BLaER1 treated with 17β-estradiol and CSF1 and Interleukin-3, amounts not matched to agents 10 nM and 100 nM (cell line): ENCODE measurements around the gene FAM222A.

ENCODE experiments used
- H3K27ac ChIP-seq, 11 experiments: shearing (Covaris generic); formaldehyde crosslinking; 2 replicates each; pipeline ENCODE4 v1.8.1; 2022
- H3K27me3 ChIP-seq, 11 experiments: shearing (Covaris generic); formaldehyde crosslinking; 2 replicates each; pipeline ENCODE4 v1.8.1; 2022
- H3K36me3 ChIP-seq, 11 experiments: shearing (Covaris generic); formaldehyde crosslinking; 2 replicates each; pipeline ENCODE4 v1.8.1; 2022
- H3K4me1 ChIP-seq, 10 experiments: shearing (Covaris generic); formaldehyde crosslinking; 2 replicates each; pipeline ENCODE4 v1.8.1; 2022
- H3K4me2 ChIP-seq, 11 experiments: shearing (Covaris generic); formaldehyde crosslinking; 2 replicates each; pipeline ENCODE4 v1.8.1; 2022
- H3K4me3 ChIP-seq, 10 experiments: shearing (Covaris generic); formaldehyde crosslinking; 2 replicates each; pipeline ENCODE4 v1.8.1; 2022
- H3K9ac ChIP-seq, 11 experiments: shearing (Covaris generic); formaldehyde crosslinking; 2 replicates each; pipeline ENCODE4 v1.8.1; 2022
- H3K9me3 ChIP-seq, 11 experiments: shearing (Covaris generic); formaldehyde crosslinking; replicated peaks in 1 of 11; 2 replicates each; pipeline ENCODE4 v1.8.1; 2022
- H4K20me1 ChIP-seq, 11 experiments: shearing (Covaris generic); formaldehyde crosslinking; 2 replicates each; pipeline ENCODE4 v1.8.1; 2022
- Cebpa-rat ChIP-seq, 11 experiments: shearing (Covaris generic); IDR thresholded peaks; 2 replicates each; pipeline ENCODE4 v1.8.1; 2022

Gene FAM222A

DNA sequence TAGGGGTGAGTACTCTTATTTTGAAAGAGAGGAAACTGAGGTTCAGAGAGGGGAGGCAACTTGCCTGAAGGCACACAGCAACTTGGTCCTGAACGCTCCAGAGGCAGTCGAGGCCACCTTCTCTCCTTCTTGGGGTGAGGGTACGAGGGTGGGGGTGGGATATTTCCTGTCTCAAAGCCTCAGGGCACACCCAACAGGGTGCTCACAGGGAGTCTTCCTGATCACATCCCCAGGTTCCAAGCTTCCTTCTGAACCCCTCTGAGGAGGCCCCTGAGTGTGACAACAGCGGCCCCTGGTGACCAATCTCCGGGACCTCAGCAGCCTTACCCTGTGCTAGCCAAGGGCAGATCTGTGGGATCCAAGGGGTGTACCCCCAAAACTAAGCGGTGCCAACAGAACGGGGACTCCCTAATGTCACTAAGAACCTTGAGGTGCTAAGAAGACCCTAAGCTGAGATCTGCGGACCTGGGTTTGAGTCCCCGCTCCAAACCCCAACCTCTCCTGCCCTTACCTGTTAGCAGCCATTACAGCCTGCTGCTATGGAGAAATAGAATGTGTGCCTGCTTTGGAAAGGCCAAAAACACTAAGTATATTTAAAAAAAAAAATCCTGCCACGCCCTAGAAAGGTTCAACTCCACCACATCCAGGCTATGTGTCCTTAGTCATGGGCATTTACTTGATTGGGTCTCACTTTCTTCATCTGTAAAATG is 61.7 kb downstream of the FAM222A start:
- Histone ChIP-seq H3K9me3 (peaks cover 0 to 20% (median 14%) of the 10 kb centered on the region in 11 experiments; a peak in 18 of 22 replicates), H3K27me3 (no peaks in the 10 kb centered on the region; a peak in 1 of 22 replicates), H3K4me2 (no peak overlapping the region), H3K4me1 (peaks cover 0 to 26% (median 17%) of the 10 kb centered on the region in 10 experiments; a peak in 16 of 20 replicates), H3K4me3 (no peak overlapping the region), H3K36me3 (no peaks in the 10 kb centered on the region), H4K20me1 (peaks cover 0 to 11% (median 0%) of the 10 kb centered on the region in 11 experiments; a peak in 1 of 22 replicates), H3K9ac (no peak overlapping the region), H3K27ac (no peak overlapping the region)
- no peak for TF ChIP-seq Cebpa-rat (IDR thresholded peaks at IDR 0.05)

GRCh38 chr12:109776624-109777023 is 63.0 kb downstream of the FAM222A start:
- peaks cover 0 to 9% (median 0%) of the 10 kb centered on the region in 11 experiments; a peak in 1 of 22 replicates for H4K20me1 ChIP-seq
- peaks cover 0 to 20% (median 14%) of the 10 kb centered on the region in 11 experiments; a peak in 18 of 22 replicates for H3K9me3 ChIP-seq
- no peak overlapping the region for H3K4me3 ChIP-seq
- 0 out of 22 replicates have a peak overlapping the region, but pooled peaks of 1 of the 11 experiments have one; percentile 18 for H3K9ac ChIP-seq
- TF ChIP-seq Cebpa-rat (IDR thresholded peaks at IDR 0.05): no peak
- H3K4me1 ChIP-seq: peaks cover 0 to 26% (median 17%) of the 10 kb centered on the region in 10 experiments; a peak in 16 of 20 replicates
- no peaks in the 10 kb centered on the region; a peak in 1 of 22 replicates for H3K27me3 ChIP-seq
- H3K27ac ChIP-seq: no peak overlapping the region
- no peaks in the 10 kb centered on the region for H3K36me3 ChIP-seq
- H3K4me2 ChIP-seq: no peak overlapping the region

GRCh38 chr12:109777544-109777943 is 63.9 kb downstream of the FAM222A start:
- peaks cover 0 to 20% (median 14%) of the 10 kb centered on the region in 11 experiments; a peak in 18 of 22 replicates for H3K9me3 ChIP-seq
- no peak for TF ChIP-seq Cebpa-rat (IDR thresholded peaks at IDR 0.05)
- no peaks in the 10 kb centered on the region for H3K36me3 ChIP-seq
- H3K27ac ChIP-seq: no peak overlapping the region
- H3K4me2 ChIP-seq: peak overlapping the region in 8 of 11 experiments; percentile 4 to 43 (median 31); a peak in 10 of 22 replicates
- H3K4me1 ChIP-seq: peaks cover 0 to 26% (median 17%) of the 10 kb centered on the region in 10 experiments; a peak in 16 of 20 replicates
- H4K20me1 ChIP-seq: no peaks in the 10 kb centered on the region
- no peaks in the 10 kb centered on the region; a peak in 1 of 22 replicates for H3K27me3 ChIP-seq
- 0 out of 22 replicates have a peak overlapping the region, but pooled peaks of 1 of the 11 experiments have one; percentile 25 for H3K9ac ChIP-seq
- no peak overlapping the region for H3K4me3 ChIP-seq

DNA sequence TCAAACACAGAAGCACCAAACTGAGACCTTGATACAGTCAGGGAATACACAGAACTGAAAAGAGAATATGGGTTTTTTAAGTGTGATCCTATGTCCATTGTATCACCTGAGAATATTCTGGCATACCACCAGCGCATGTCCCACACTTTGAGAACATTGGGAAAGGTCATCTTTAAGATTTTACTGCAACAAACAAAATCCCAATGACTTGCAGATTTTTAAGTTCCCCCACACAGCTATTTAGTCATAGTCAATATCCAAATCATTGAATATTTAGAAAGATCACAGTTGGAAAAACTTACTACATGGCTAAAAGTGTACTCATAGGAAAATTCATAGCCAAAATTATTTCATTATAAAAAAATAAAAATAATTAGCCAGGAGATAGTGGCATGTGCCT is 65.1 kb downstream of the FAM222A start:
- Histone ChIP-seq H4K20me1 (no peaks in the 10 kb centered on the region), H3K27me3 (no peaks in the 10 kb centered on the region; a peak in 1 of 22 replicates), H3K4me3 (no peak overlapping the region), H3K27ac (peak overlapping the region in 3 of 11 experiments; percentile 10 to 69 (median 25); a peak in 1 of 22 replicates), H3K9ac (no peak overlapping the region), H3K4me2 (no peak overlapping the region), H3K9me3 (peaks cover 0 to 20% (median 14%) of the 10 kb centered on the region in 11 experiments; a peak in 18 of 22 replicates), H3K4me1 (peaks cover 0 to 18% (median 10%) of the 10 kb centered on the region in 10 experiments; a peak in 16 of 20 replicates), H3K36me3 (no peaks in the 10 kb centered on the region)
- TF ChIP-seq Cebpa-rat (IDR thresholded peaks at IDR 0.05): no peak

DNA sequence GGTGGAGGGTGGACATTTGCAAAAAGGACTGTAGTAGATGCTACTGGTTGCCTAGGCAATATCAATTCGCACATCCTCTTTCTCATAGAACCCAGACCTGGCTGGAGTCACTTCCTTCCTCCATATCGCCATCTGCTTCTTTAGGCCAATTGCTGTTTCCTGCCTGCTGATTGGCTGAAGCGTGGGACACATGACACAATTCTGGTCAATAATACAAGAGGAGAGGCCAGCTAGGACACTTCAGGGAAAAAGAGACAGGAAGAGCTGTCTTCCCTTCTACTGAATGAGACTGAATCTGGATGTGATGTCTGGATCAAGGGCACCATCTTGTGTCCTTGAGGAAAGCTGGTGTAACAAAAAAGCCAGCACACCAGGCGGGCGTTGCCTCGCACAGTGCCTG is 65.8 kb downstream of the FAM222A start:
- peaks cover 0 to 16% (median 8%) of the 10 kb centered on the region in 10 experiments; a peak in 12 of 20 replicates for H3K4me1 ChIP-seq
- peaks cover 0 to 20% (median 14%) of the 10 kb centered on the region in 11 experiments; a peak in 18 of 22 replicates for H3K9me3 ChIP-seq
- H3K4me2 ChIP-seq: peak overlapping the region in 2 of 11 experiments; percentile 20 to 42; a peak in 5 of 22 replicates
- no peaks in the 10 kb centered on the region for H4K20me1 ChIP-seq
- no peaks in the 10 kb centered on the region for H3K36me3 ChIP-seq
- H3K27me3 ChIP-seq: no peaks in the 10 kb centered on the region
- peak overlapping the region in 4 of 11 experiments; percentile 36 to 69 (median 60); a peak in 7 of 22 replicates for H3K27ac ChIP-seq
- no peak overlapping the region for H3K9ac ChIP-seq
- no peak overlapping the region for H3K4me3 ChIP-seq
- no peak for TF ChIP-seq Cebpa-rat (IDR thresholded peaks at IDR 0.05)

GRCh38 chr12:109781668-109782325 is 68.2 kb downstream of the FAM222A start:
- no peak overlapping the region for H3K4me3 ChIP-seq
- no peak overlapping the region for H3K4me2 ChIP-seq
- no peaks in the 10 kb centered on the region for H4K20me1 ChIP-seq
- peaks cover 0 to 20% (median 14%) of the 10 kb centered on the region in 11 experiments; a peak in 18 of 22 replicates for H3K9me3 ChIP-seq
- peaks cover 0 to 16% (median 8%) of the 10 kb centered on the region in 10 experiments; a peak in 12 of 20 replicates for H3K4me1 ChIP-seq
- H3K27ac ChIP-seq: no peak overlapping the region
- no peaks in the 10 kb centered on the region for H3K27me3 ChIP-seq
- H3K9ac ChIP-seq: no peak overlapping the region
- no peak for TF ChIP-seq Cebpa-rat (IDR thresholded peaks at IDR 0.05)
- no peaks in the 10 kb centered on the region for H3K36me3 ChIP-seq

DNA sequence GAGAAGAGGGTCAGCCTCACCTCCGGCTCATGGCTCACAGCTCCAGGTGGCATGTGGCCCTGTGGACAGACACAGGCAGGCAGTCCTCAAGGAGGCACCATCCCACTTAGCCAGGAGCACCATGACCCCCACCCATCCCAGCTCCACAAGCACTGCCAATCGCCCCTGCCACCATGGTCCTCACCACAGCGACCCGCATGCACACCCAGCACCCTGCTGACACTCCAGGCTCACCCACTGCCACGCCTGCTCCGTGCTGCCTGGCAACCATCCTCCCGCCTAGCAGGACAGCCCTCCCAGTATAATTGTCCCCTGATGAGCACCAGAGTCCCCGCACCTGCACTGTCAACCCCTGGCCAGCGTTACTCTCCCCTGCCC is 68.7 kb downstream of the FAM222A start:
- H3K27me3 ChIP-seq: no peaks in the 10 kb centered on the region
- H3K9me3 ChIP-seq: peaks cover 0 to 20% (median 14%) of the 10 kb centered on the region in 11 experiments; a peak in 18 of 22 replicates
- H3K36me3 ChIP-seq: no peaks in the 10 kb centered on the region
- no peak overlapping the region for H3K4me2 ChIP-seq
- H3K9ac ChIP-seq: no peak overlapping the region
- no peaks in the 10 kb centered on the region for H4K20me1 ChIP-seq
- H3K4me1 ChIP-seq: peaks cover 0 to 15% (median 5%) of the 10 kb centered on the region in 10 experiments; a peak in 12 of 20 replicates
- TF ChIP-seq Cebpa-rat (IDR thresholded peaks at IDR 0.05): no peak
- H3K27ac ChIP-seq: no peak overlapping the region
- H3K4me3 ChIP-seq: no peak overlapping the region

DNA sequence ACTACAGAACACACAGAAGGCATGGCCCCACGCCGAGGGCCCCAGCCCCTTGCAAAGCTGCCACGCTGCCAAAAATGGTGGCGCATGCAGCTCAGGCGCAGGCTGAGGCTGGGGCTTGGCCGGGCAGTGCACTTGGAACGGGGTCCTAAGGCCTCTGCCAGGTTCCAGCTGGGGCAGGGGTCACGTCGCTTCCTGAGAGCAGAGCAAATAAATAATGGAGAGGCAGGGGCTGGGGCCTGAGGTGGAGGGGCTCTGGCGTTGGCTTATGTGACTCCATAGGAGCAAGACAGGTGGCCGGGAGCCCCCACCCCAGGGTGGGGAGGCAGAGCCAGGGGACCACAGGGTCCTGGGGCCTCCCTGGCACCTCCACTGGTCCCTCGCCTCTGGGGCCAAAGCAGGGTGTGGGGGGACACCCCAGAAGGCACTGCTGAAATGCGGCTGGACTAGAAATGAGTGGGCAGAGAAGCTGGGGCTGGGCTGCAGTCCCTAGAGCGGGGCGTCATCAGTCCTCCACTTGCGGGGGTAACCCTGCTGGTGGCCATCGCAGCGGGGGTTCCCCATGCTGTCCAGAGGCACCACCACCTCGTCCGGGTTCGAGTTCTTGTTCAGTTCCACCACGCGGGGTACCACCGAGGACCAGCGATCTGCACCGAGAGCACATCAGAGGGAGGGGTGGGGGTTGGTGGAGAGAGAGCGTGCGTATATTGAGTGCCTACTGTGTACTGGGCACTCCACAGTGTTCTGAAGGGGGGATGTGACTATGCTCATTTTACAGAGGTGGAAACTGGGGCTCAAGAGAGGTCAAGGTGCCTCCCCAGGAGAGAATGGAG is 69.7 kb downstream of the FAM222A start:
- Histone ChIP-seq H3K9me3 (peaks cover 0 to 19% (median 14%) of the 10 kb centered on the region in 11 experiments; a peak in 18 of 22 replicates), H3K4me3 (no peak overlapping the region), H3K4me1 (peaks cover 0 to 9% (median 3%) of the 10 kb centered on the region in 10 experiments; a peak in 8 of 20 replicates), H3K36me3 (no peaks in the 10 kb centered on the region), H3K4me2 (no peak overlapping the region), H3K9ac (no peak overlapping the region), H3K27ac (no peak overlapping the region), H4K20me1 (no peaks in the 10 kb centered on the region), H3K27me3 (no peaks in the 10 kb centered on the region)
- no peak for TF ChIP-seq Cebpa-rat (IDR thresholded peaks at IDR 0.05)
